Suppressor macrophage (primary cell): Measurements from ENCODE around the gene NDUFA3.
A peak's percentile ranks its signal among the peaks of the same experiment; 100 is the strongest.
"Not testable (repeated sequence)": the region's sequence is repeated elsewhere in the genome, so short reads cannot be mapped to it uniquely, and the experiment has no call there.

ENCODE experiments used
- DNase-seq, 4 experiments: peaks; one replicate each; pipeline ENCODE4 v3.0.0-alpha.2; 2020 to 2022
- total RNA-seq, 17 experiments: gene quantifications; one replicate each; lab custom pipeline; 2026; ENCODE audit warnings: mixed read lengths in 6 of 17, inconsistent platforms in 3 of 17; lab: John Stamatoyannopoulos, UW

The NDUFA3 gene
- 18.4 to 43.1 (median 30.9) reads per million in 17 experiments for total RNA-seq

- peak; percentile 99 to 100 (median 100) for DNase-seq
Observed at GRCh38 chr19:54102421-54103169, at the start of gene NDUFA3. TSS of gene NDUFA3 (plus strand) at chr19:54102855. CDS start at chr19:54102879, 24 bp downstream.

- peak; percentile 70 to 88 (median 74) for DNase-seq
Observed at GRCh38 chr19:54062643-54063042, 40.0 kb upstream of the NDUFA3 start.

- peak in 1 of 4 experiments; percentile 24 for DNase-seq
Observed at GRCh38 chr19:54063350-54064116, 39.1 kb upstream of the NDUFA3 start, which contains the start of gene VSTM1. TSS of gene VSTM1 (minus strand) at chr19:54063897. CDS start at chr19:54063777, 120 bp downstream.

- DNase-seq: no peak
Observed at GRCh38 chr19:54069470-54069869, 33.2 kb upstream of the NDUFA3 start.

- no peak for DNase-seq
Observed at GRCh38 chr19:54073829-54074228, 28.8 kb upstream of the NDUFA3 start.

GRCh38 chr19:54074851-54075250 is 27.8 kb upstream of the NDUFA3 start:
- no peak for DNase-seq

GRCh38 chr19:54077334-54077733 is 25.3 kb upstream of the NDUFA3 start:
- DNase-seq: peak; percentile 51 to 87 (median 74)

GRCh38 chr19:54081032-54081431 is 21.6 kb upstream of the NDUFA3 start, which contains the start of gene TARM1:
TSS of gene TARM1 (minus strand) at chr19:54081365. CDS start at chr19:54081340, 25 bp downstream.
- peak in 1 of 4 experiments; percentile 21 for DNase-seq

GRCh38 chr19:54084410-54084809 is 18.2 kb upstream of the NDUFA3 start:
- DNase-seq: no peak

- DNase-seq: no peak
Observed at GRCh38 chr19:54094426-54095000, 8.1 kb upstream of the NDUFA3 start.

GRCh38 chr19:54095136-54095858 is 7.4 kb upstream of the NDUFA3 start:
- DNase-seq: no peak

- peak; percentile 31 to 71 (median 52) for DNase-seq
Observed at GRCh38 chr19:54095859-54096616, 6.6 kb upstream of the NDUFA3 start.

GRCh38 chr19:54096617-54097106 is 6.0 kb upstream of the NDUFA3 start:
- peak; percentile 32 to 77 (median 56) for DNase-seq

- DNase-seq: peak; percentile 58 to 78 (median 72)
Observed at GRCh38 chr19:54099190-54099902, 3.3 kb upstream of the NDUFA3 start.

GRCh38 chr19:54099903-54100255 is 2.8 kb upstream of the NDUFA3 start:
- DNase-seq: not testable (repeated sequence)

GRCh38 chr19:54100561-54100960 is 2.1 kb upstream of the NDUFA3 start, which contains the start of gene OSCAR:
TSS of gene OSCAR (minus strand) at chr19:54100803. CDS start at chr19:54100792, 11 bp downstream.
- DNase-seq: peak; percentile 84 to 93 (median 90)

- DNase-seq: peak in 2 of 4 experiments; percentile 15 to 26
Observed at GRCh38 chr19:54104998-54105715, 2.5 kb downstream of the NDUFA3 start.

GRCh38 chr19:54105796-54106195 is 3.1 kb downstream of the NDUFA3 start:
- DNase-seq: no peak

GRCh38 chr19:54106716-54107115 is 4.1 kb downstream of the NDUFA3 start:
- DNase-seq: no peak
